A549 (cell line): ENCODE measurements around the gene STYXL2. TPM values are rescaled to one million over a fixed set of nuclear protein-coding genes. Genes with fewer than 3 reads are reported as not detected.

Experiments
- ATAC-seq, 2 experiments: fragments of 200-7000 bp in 1 of 2; fragments of >200 bp in 1 of 2; cut with Nextera tagmentation in 1 of 2; cut with Tn5 transposase in 1 of 2; 3 replicates each; pipeline versions ENCODE4 v1.8.0 to v1.9.1; 2018 to 2020; ENCODE audit warnings: mild to moderate bottlenecking in 1 of 2, moderate library complexity in 1 of 2
- CTCF ChIA-PET: fragments of 300-600 bp; sonication (Branson Sonifier 250); formaldehyde crosslinking; extraction: SDS; loops from one replicate; lab custom pipeline; 2021; ENCODE audit warnings: antibody characterized with exemption, inconsistent platforms; lab: Yijun Ruan, JAX
- POLR2A ChIA-PET: fragments of 350-600 bp; formaldehyde crosslinking; extraction: SDS; loops from one replicate; lab custom pipeline; 2021; ENCODE audit warnings: antibody characterized with exemption, inconsistent platforms; lab: Yijun Ruan, JAX
- DNase-seq, 2 experiments: peaks; one replicate each; pipeline versions ENCODE4 v3.0.0 to v3.0.0-alpha.2; 2011 to 2016; ENCODE audit warnings: low read depth in 1 of 2, low spot score in 1 of 2
- FAIRE-seq: peaks from 2 replicates; lab custom pipeline; 2011; peaks lifted over from hg19 to GRCh38; lab: Jason Lieb, UNC
- H3K27ac ChIP-seq, 2 experiments: fragments of >200 bp; sonication (Bioruptor Twin); formaldehyde crosslinking; 3 replicates each; pipeline ENCODE4 v1.5.1; 2016 to 2017
- H3K4me1 ChIP-seq: fragments of >200 bp; sonication (Bioruptor Twin); formaldehyde crosslinking; 3 replicates; pipeline ENCODE4 v1.6.1; 2016
- H3K4me2 ChIP-seq: fragments of >200 bp; sonication (Bioruptor Twin); formaldehyde crosslinking; 3 replicates; pipeline ENCODE4 v1.6.1; 2016
- H3K4me3 ChIP-seq: fragments of >200 bp; sonication (Bioruptor Twin); formaldehyde crosslinking; 3 replicates; pipeline ENCODE4 v1.5.1; 2016
- H3K9me3 ChIP-seq: fragments of >200 bp; sonication (Bioruptor Twin); formaldehyde crosslinking; 3 replicates; pipeline ENCODE4 v1.6.1; 2016
- CBX8 ChIP-seq: fragments of 200-600 bp; sonication (generic); IDR thresholded peaks from 2 replicates; pipeline ENCODE4 v1.6.1; 2016
- CHD2 ChIP-seq: fragments of 150-350 bp; IDR thresholded peaks from 2 replicates; pipeline ENCODE4 v1.6.1; 2014; ENCODE audit warnings: low read length; ENCODE audit not compliant: partially characterized antibody
- CHD4 ChIP-seq: fragments of 200-600 bp; sonication (generic); IDR thresholded peaks from 2 replicates; pipeline ENCODE4 v1.6.1; 2016; ENCODE audit warnings: antibody characterized with exemption, mild to moderate bottlenecking, borderline replicate concordance
- E2F6 ChIP-seq: IDR thresholded peaks from 2 replicates; pipeline ENCODE4 v1.6.1; 2012; ENCODE audit warnings: low read depth, borderline replicate concordance
- EHF ChIP-seq: fragments of 250-450 bp; sonication (Bioruptor Pico); IDR thresholded peaks from 2 replicates; pipeline ENCODE4 v1.5.0; 2020; ENCODE audit warnings: mild to moderate bottlenecking
- EHMT2 ChIP-seq: fragments of 200-600 bp; sonication (generic); IDR thresholded peaks from 2 replicates; pipeline ENCODE4 v1.6.1; 2016; ENCODE audit warnings: antibody characterized with exemption, low read depth, mild to moderate bottlenecking, moderate library complexity
- ELK1 ChIP-seq: fragments of 150-350 bp; IDR thresholded peaks from 2 replicates; pipeline ENCODE4 v1.6.1; 2014; ENCODE audit warnings: low read depth, mild to moderate bottlenecking, low read length
- ESRRA ChIP-seq: fragments of 150-350 bp; IDR thresholded peaks from 2 replicates; pipeline ENCODE4 v1.6.1; 2014; ENCODE audit warnings: mild to moderate bottlenecking, low read length, borderline replicate concordance
- FOSL2 ChIP-seq, 2 experiments: fragments of 450-650 bp in 1 of 2; fragments of >200 bp in 1 of 2; sonication (Bioruptor Twin) in 1 of 2; formaldehyde crosslinking; IDR thresholded peaks; 2 replicates each; pipeline versions ENCODE4 v1.5.0 to v1.6.1; 2016 to 2020; ENCODE audit warnings: mild to moderate bottlenecking in 1 of 2, moderate library complexity in 1 of 2
- HDAC2 ChIP-seq: fragments of 200-600 bp; sonication (generic); IDR thresholded peaks from 2 replicates; pipeline ENCODE4 v1.6.1; 2016
- HEYL ChIP-seq: fragments of 250-450 bp; sonication (Bioruptor Pico); IDR thresholded peaks from 2 replicates; pipeline ENCODE4 v1.8.0; 2021; ENCODE audit warnings: mild to moderate bottlenecking, moderate library complexity
- HOXB5 ChIP-seq: fragments of 250-450 bp; sonication (Bioruptor Pico); IDR thresholded peaks from 2 replicates; pipeline ENCODE4 v1.5.0; 2020; ENCODE audit warnings: mild to moderate bottlenecking, moderate library complexity
- KDM5A ChIP-seq: fragments of 200-600 bp; sonication (generic); IDR thresholded peaks from 2 replicates; pipeline ENCODE4 v1.6.1; 2016; ENCODE audit warnings: antibody characterized with exemption, mild to moderate bottlenecking
- MAZ ChIP-seq: fragments of 150-350 bp; IDR thresholded peaks from 2 replicates; pipeline ENCODE4 v1.6.1; 2014; ENCODE audit warnings: antibody characterized with exemption, low read depth, low read length, borderline replicate concordance
- NFE2L2 ChIP-seq: fragments of 150-350 bp; conservative IDR thresholded peaks from 2 replicates; pipeline ENCODE4 v1.6.1; 2014; ENCODE audit warnings: low read length
- NPAS2 ChIP-seq: fragments of 250-450 bp; sonication (Bioruptor Pico); IDR thresholded peaks from 2 replicates; pipeline ENCODE4 v1.8.0; 2022; ENCODE audit warnings: mild to moderate bottlenecking, moderate library complexity, borderline replicate concordance
- POLR2A ChIP-seq: IDR thresholded peaks from 2 replicates; pipeline ENCODE4 v1.6.1; 2012; ENCODE audit warnings: mild to moderate bottlenecking, low read length
- RARB ChIP-seq: fragments of 250-450 bp; sonication (Bioruptor Pico); IDR thresholded peaks from 2 replicates; pipeline ENCODE4 v1.8.0; 2021; ENCODE audit warnings: mild to moderate bottlenecking, moderate library complexity
- RCOR1 ChIP-seq: fragments of 150-350 bp; IDR thresholded peaks from 2 replicates; pipeline ENCODE4 v1.6.1; 2014; ENCODE audit warnings: antibody characterized with exemption, low read length, low read depth
- RNF2 ChIP-seq: fragments of 200-600 bp; sonication (generic); IDR thresholded peaks from 2 replicates; pipeline ENCODE4 v1.6.1; 2016; ENCODE audit warnings: low read depth, mild to moderate bottlenecking, antibody characterized with exemption, moderate library complexity, borderline replicate concordance
- TP53 ChIP-seq: fragments of 250-450 bp; sonication (Bioruptor Pico); IDR thresholded peaks from 2 replicates; pipeline ENCODE4 v1.5.0; 2021; ENCODE audit warnings: mild to moderate bottlenecking, moderate library complexity
- USF2 ChIP-seq: fragments of 450-650 bp; IDR thresholded peaks from 2 replicates; pipeline ENCODE4 v1.6.1; 2014; ENCODE audit warnings: antibody characterized with exemption
- ZFP36 ChIP-seq: fragments of 450-650 bp; IDR thresholded peaks from 2 replicates; pipeline ENCODE4 v1.6.1; 2014; ENCODE audit warnings: borderline replicate concordance; ENCODE audit not compliant: partially characterized antibody
- WGBS: methylation state at CpG from one replicate; pipeline ENCODE4 v1.1.6; 2017; ENCODE audit errors: missing lambda C conversion rate; 5-methylcytosine and 5-hydroxymethylcytosine counted together
- polyA plus RNA-seq, 4 experiments: library from polyadenylated mRNA; depleted of rRNA in 3 of 4; stranded (reverse); fragments of >200 nt; fragmentation: RNase III in 1 of 4; extraction: RNeasy Plus Mini Kit Qiagen cat#74134 plus additional on column Dnase treatment in 1 of 4; gene quantifications; 2 replicates in 3 of 4; 3 replicates in 1 of 4; pipeline ENCODE4 v1.2.3, GENCODE V29; 2011 to 2017

The STYXL2 gene
- polyA plus RNA-seq, 2 of the 4 experiments (the other 2 are of a cell fraction): not detected

- CTCF ChIA-PET: interaction anchor here (1.6 kb wide), 2 partner anchors 22 to 55 kb away, joined by 3 to 5 read pairs; no protein-coding TSS in a partner anchor
- ATAC-seq: no peak
- POLR2A ChIA-PET: no interaction called here
- H3K27ac ChIP-seq: no peak overlapping the region
- no peak for FAIRE-seq
- no peak overlapping the region for H3K4me3 ChIP-seq
- H3K4me1 ChIP-seq: no peaks in the 10 kb centered on the region
- no peak overlapping the region for H3K4me2 ChIP-seq
- TF ChIP-seq CBX8 (no peak), NPAS2 (CRISPR knock-in tag) (no peak), CHD2 (no peak), KDM5A (no peak), MAZ (no peak), EHMT2 (no peak), TP53 (CRISPR knock-in tag) (no peak), HDAC2 (no peak), ESRRA (no peak), RNF2 (no peak)
- H3K9me3 ChIP-seq: no peaks in the 10 kb centered on the region
- DNase-seq: no peak
Measured at GRCh38 chr1:167114725-167115124, 20.9 kb downstream of the STYXL2 start.

GRCh38 chr1:167115655-167116054 is 21.8 kb downstream of the STYXL2 start:
- H3K4me1 ChIP-seq: no peaks in the 10 kb centered on the region
- no peak overlapping the region for H3K27ac ChIP-seq
- FAIRE-seq: no peak
- DNase-seq: no peak
- no peak overlapping the region for H3K4me2 ChIP-seq
- no peak overlapping the region for H3K4me3 ChIP-seq
- CTCF ChIA-PET: interaction anchor here (1.0 to 1.6 kb wide), 3 partner anchors 13 to 56 kb away, joined by 3 to 5 read pairs (median 3); no protein-coding TSS in a partner anchor
- POLR2A ChIA-PET: no interaction called here
- no peak for ATAC-seq
- no peak for TF ChIP-seq CBX8
- no peak for TF ChIP-seq ZFP36
- TF ChIP-seq HOXB5 (CRISPR knock-in tag): no peak
- no peak for TF ChIP-seq CHD4
- no peak for TF ChIP-seq USF2
- TF ChIP-seq NFE2L2: no peak
- TF ChIP-seq FOSL2 (IDR thresholded peaks at IDR 0.05): no peak
- no peak for TF ChIP-seq FOSL2 (CRISPR knock-in tag; IDR thresholded peaks at IDR 0.05)
- no peak for TF ChIP-seq RCOR1
- no peak for TF ChIP-seq E2F6
- TF ChIP-seq POLR2A: no peak
- TF ChIP-seq CHD2: no peak
- WGBS: 29% methylated on average over 5 of the region's 5 CpGs
- H3K9me3 ChIP-seq: no peaks in the 10 kb centered on the region

DNA sequence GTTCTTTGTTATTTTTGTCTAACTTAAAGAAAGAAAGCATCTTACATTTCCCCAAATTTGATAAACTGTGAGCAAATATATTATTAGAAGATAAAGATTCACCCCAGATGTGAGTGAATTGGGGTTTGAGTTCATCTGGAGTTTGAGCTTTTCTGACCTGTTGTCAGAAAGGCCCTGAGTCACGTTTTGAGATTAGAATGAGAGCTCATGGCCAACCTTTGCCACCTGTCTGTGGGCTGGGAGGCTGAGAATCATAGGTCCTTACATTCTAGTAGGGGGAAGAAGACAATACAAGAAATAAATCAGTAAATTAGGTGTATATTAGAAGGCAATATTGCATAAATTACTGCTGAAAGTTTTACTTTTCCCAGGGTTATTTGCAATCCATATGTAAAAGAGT is 22.3 kb downstream of the STYXL2 start:
- CTCF ChIA-PET: interaction anchor here (1.0 to 1.6 kb wide), 2 partner anchors 12 to 57 kb away, joined by 3 to 5 read pairs; no protein-coding TSS in a partner anchor

More for the DNA sequence above, 22.3 kb downstream of the STYXL2 start:
- H3K27ac ChIP-seq: no peak overlapping the region
- H3K4me3 ChIP-seq: no peak overlapping the region
- ATAC-seq (no peak), FAIRE-seq (no peak), DNase-seq (no peak)
- WGBS: 17% methylated on average over 1 of the region's 1 CpG
- POLR2A ChIA-PET: no interaction called here
- H3K4me1 ChIP-seq: no peaks in the 10 kb centered on the region; the same call in 2 of the 3 replicates
- H3K9me3 ChIP-seq: no peaks in the 10 kb centered on the region
- TF ChIP-seq EHF (CRISPR knock-in tag) (no peak), ELK1 (no peak), POLR2A (no peak), HEYL (CRISPR knock-in tag) (no peak), FOSL2 (IDR thresholded peaks at IDR 0.05) (no peak), FOSL2 (CRISPR knock-in tag; IDR thresholded peaks at IDR 0.05) (no peak), MAZ (no peak), RARB (CRISPR knock-in tag) (no peak)
- no peak overlapping the region for H3K4me2 ChIP-seq
